Keratinocyte (primary cell): ENCODE data around the gene WDR83. TPM values are rescaled to one million over a fixed set of nuclear protein-coding genes. Genes with fewer than 3 reads are reported as not detected.

Experiments used
- DNase-seq: peaks from one replicate; pipeline ENCODE4 v3.0.0-alpha.2; 2011; ENCODE audit warnings: low read depth, missing footprints, low spot score
- FAIRE-seq: peaks from 2 replicates; lab custom pipeline; 2011; peaks lifted over from hg19 to GRCh38; lab: Jason Lieb, UNC
- H2AFZ ChIP-seq: 2 replicates; pipeline ENCODE4 v1.6.0; 2012; ENCODE audit warnings: low read length, control low read depth, inconsistent platforms; ENCODE audit not compliant: control insufficient read depth
- H3K27ac ChIP-seq: 2 replicates; pipeline ENCODE4 v1.5.1; 2011; ENCODE audit warnings: low read length; ENCODE audit not compliant: control insufficient read depth, insufficient read depth
- H3K27me3 ChIP-seq: 3 replicates; pipeline ENCODE4 v1.6.0; 2011; ENCODE audit warnings: low read length; ENCODE audit not compliant: control insufficient read depth, insufficient read depth; ENCODE audit errors: extremely low read depth
- H3K36me3 ChIP-seq, 2 experiments: 2 replicates in 1 of 2; 3 replicates in 1 of 2; pipeline ENCODE4 v1.5.1; 2011; ENCODE audit warnings: low read length in 2 of 2, mild to moderate bottlenecking in 1 of 2; ENCODE audit not compliant: control insufficient read depth in 2 of 2, insufficient read depth in 2 of 2; ENCODE audit errors: extremely low read depth in 1 of 2
- H3K4me1 ChIP-seq: 3 replicates; pipeline ENCODE4 v1.5.1; 2011; ENCODE audit warnings: low read length; ENCODE audit not compliant: control insufficient read depth, insufficient read depth; ENCODE audit errors: extremely low read depth
- H3K4me2 ChIP-seq: 3 replicates; pipeline ENCODE4 v1.6.0; 2011; ENCODE audit warnings: low read depth, low read length; ENCODE audit not compliant: control insufficient read depth, insufficient read depth; ENCODE audit errors: extremely low read depth
- H3K4me3 ChIP-seq, 3 experiments: fragments of 200-600 bp in 1 of 3; sonication (generic) in 1 of 3; 2 replicates in 2 of 3; 3 replicates in 1 of 3; pipeline ENCODE4 v1.5.1; 2011 to 2016; ENCODE audit warnings: low read length in 3 of 3, mild to moderate bottlenecking in 3 of 3, control low read depth in 2 of 3, inconsistent platforms in 1 of 3, low read depth in 1 of 3, mixed read lengths in 1 of 3, mixed run types in 1 of 3, moderate library complexity in 1 of 3; ENCODE audit not compliant: control insufficient read depth in 2 of 3, insufficient read depth in 2 of 3; ENCODE audit errors: extremely low read depth in 1 of 3
- H3K79me2 ChIP-seq: 2 replicates; pipeline ENCODE4 v1.6.0; 2012; ENCODE audit warnings: low read length; ENCODE audit not compliant: control insufficient read depth, insufficient read depth
- H3K9ac ChIP-seq: 3 replicates; pipeline ENCODE4 v1.6.0; 2011; ENCODE audit warnings: low read length; ENCODE audit not compliant: control insufficient read depth, insufficient read depth; ENCODE audit errors: extremely low read depth
- H3K9me1 ChIP-seq: 3 replicates; pipeline ENCODE4 v1.6.0; 2011; ENCODE audit warnings: low read length; ENCODE audit not compliant: control insufficient read depth, insufficient read depth; ENCODE audit errors: extremely low read depth
- H3K9me3 ChIP-seq: 2 replicates; pipeline ENCODE4 v1.5.1; 2012; ENCODE audit warnings: low read depth, low read length; ENCODE audit not compliant: control insufficient read depth
- H4K20me1 ChIP-seq: 3 replicates; pipeline ENCODE4 v1.6.0; 2011; ENCODE audit warnings: low read length; ENCODE audit not compliant: control insufficient read depth, insufficient read depth; ENCODE audit errors: extremely low read depth
- EZH2 ChIP-seq: IDR thresholded peaks from one replicate; pipeline ENCODE4 v1.6.1; 2012; ENCODE audit warnings: inconsistent platforms, mild to moderate bottlenecking, low read length, moderate library complexity
- dilution Hi-C: fragments of 300-500 bp; cut with MboI; formaldehyde crosslinking; loops from one replicate; pipeline ENCODE4 v1.7.0; 2020; ENCODE audit warnings: low sequenced_read_pairs; ENCODE audit not compliant: extremely low pct_ligation_motif_present
- polyA plus RNA-seq, 5 experiments: library from polyadenylated mRNA; depleted of rRNA in 3 of 5; stranded (reverse) in 3 of 5; stranded (forward) in 1 of 5; unstranded in 1 of 5; fragments of >200 nt; gene quantifications; 1 replicate in 1 of 5; 2 replicates in 3 of 5; 3 replicates in 1 of 5; pipeline versions ENCODE4 v1.2.1 to v1.2.3, GENCODE V29; 2011 to 2012; ENCODE audit warnings: missing spikeins in 2 of 5, low read depth in 1 of 5, low replicate concordance in 1 of 5
- small RNA-seq, 3 experiments: library from RNA; depleted of rRNA; stranded (forward); fragments of <200 nt; gene quantifications; one replicate each; pipeline ENCODE3, GENCODE V24; 2012; ENCODE audit warnings: low read depth in 3 of 3, low replicate concordance in 1 of 3; ENCODE audit not compliant: insufficient read length in 3 of 3
- TF ChIP-seq, protein P1 (sequence below), 3 experiments: IDR thresholded peaks in 1 of 3; conservative IDR thresholded peaks in 1 of 3; optimal IDR thresholded peaks in 1 of 3; 2 replicates in 2 of 3; 3 replicates in 1 of 3; pipeline versions ENCODE3 to v1.5.1; 2011; ENCODE audit warnings: low read length in 3 of 3, mild to moderate bottlenecking in 3 of 3, moderate library complexity in 2 of 3, control low read depth in 1 of 3, inconsistent platforms in 1 of 3; ENCODE audit not compliant: insufficient read depth in 2 of 3; ENCODE audit errors: extremely low read depth in 1 of 3

Gene WDR83
- polyA plus RNA-seq, 1 donor (not counting 4 experiments of a cell fraction or from before 2014, with no cell fraction given), result 3.8 TPM

DNA sequence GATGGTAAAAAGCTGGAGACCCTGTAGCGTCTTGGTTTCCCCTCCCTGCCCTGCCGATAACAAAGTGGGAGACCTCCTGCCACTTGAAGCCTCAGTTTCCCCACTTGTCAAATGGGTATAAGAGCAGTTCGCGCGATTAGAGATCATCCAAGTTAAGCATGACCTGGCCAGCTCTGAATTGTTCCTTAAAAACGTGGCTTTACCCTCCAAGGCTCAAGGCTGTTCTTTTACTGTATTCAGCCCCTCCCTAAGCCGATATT is 56.7 kb downstream of the WDR83 start:
- H3K79me2 ChIP-seq, result peaks cover 51% of the 10 kb centered on the region
- no peak for FAIRE-seq

DNA sequence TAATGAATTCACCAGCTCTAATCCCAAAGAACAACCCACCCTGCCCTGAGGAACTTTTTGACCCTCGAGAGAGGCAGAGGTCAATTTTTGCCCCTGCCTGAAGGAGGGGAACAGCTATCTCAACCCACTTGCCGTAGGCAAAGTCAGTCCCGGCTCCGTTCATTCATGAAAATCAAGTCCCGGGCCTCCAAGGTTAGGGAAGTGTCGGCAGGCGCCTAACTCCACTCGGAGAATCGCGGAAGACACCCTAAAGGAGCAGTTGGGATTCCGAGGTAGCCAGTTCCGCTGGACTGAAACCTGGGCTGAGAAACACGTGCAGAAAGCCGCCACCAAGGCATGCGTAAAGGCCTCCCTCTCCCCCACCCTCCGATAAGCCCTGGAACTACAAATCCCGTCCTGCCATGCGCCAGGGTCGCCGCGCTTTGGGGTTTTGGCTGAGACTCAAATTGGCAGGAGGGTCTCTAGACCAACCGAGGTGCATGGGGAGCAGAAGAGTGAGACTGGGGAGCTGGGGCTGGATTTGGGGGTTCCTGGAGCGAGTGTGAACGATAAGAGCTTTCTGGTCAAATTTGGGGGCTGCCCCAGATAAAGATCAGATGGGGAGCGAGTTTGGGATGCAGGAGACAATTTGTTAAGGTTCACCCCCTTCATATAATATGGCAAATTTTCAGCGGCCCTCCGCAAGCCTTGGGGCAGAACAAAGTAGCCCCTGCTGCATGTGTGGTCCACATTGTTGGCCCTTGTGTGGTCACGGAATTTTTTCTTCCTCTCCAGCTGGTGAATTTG is 57.2 kb downstream of the WDR83 start, which contains the start of gene TNPO2:
Gene TNPO2 (minus strand): TSS at position 292 of the 786 bp plus-strand sequence. CDS start 2,955 bp downstream, outside the sequence.
- peak within 1 kb of the TSS; percentile 93 for H3K27ac ChIP-seq
- peak within 1 kb of the TSS; percentile 84 for H3K4me2 ChIP-seq
- H3K4me1 ChIP-seq, result peaks cover 21% of the 10 kb centered on the region
- dilution Hi-C loops, result no loop called here
- H3K79me2 ChIP-seq, result peaks cover 48% of the 10 kb centered on the region
- FAIRE-seq, result peak; percentile 41
- peak within 1 kb of the TSS; percentile 34 for H2AFZ ChIP-seq
- H3K27me3 ChIP-seq, result no peaks in the 10 kb centered on the region
- H3K9me1 ChIP-seq, result no peaks in the 10 kb centered on the region
- DNase-seq, result no peak
- peak within 1 kb of the TSS; percentile 90 for H3K9ac ChIP-seq
- TF ChIP-seq, protein P1, sequence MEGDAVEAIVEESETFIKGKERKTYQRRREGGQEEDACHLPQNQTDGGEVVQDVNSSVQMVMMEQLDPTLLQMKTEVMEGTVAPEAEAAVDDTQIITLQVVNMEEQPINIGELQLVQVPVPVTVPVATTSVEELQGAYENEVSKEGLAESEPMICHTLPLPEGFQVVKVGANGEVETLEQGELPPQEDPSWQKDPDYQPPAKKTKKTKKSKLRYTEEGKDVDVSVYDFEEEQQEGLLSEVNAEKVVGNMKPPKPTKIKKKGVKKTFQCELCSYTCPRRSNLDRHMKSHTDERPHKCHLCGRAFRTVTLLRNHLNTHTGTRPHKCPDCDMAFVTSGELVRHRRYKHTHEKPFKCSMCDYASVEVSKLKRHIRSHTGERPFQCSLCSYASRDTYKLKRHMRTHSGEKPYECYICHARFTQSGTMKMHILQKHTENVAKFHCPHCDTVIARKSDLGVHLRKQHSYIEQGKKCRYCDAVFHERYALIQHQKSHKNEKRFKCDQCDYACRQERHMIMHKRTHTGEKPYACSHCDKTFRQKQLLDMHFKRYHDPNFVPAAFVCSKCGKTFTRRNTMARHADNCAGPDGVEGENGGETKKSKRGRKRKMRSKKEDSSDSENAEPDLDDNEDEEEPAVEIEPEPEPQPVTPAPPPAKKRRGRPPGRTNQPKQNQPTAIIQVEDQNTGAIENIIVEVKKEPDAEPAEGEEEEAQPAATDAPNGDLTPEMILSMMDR (optimal IDR thresholded peaks at IDR 0.05 in 1 of 3, IDR thresholded peaks at IDR 0.05 in 1 of 3, conservative IDR thresholded peaks at IDR 0.05 in 1 of 3; ENCODE audit: extremely low read depth in 1 of 3, insufficient read depth in 2 of 3, low read length in 3 of 3), result no peak
- TF ChIP-seq EZH2, result no peak
- peaks cover 5 to 18% of the 10 kb centered on the region in 2 experiments for H3K36me3 ChIP-seq
- H3K9me3 ChIP-seq, result no peaks in the 10 kb centered on the region
- peak within 1 kb of the TSS; percentile 77 to 92 (median 90) for H3K4me3 ChIP-seq
- peaks cover 5% of the 10 kb centered on the region for H4K20me1 ChIP-seq

More for the DNA sequence above, 56.7 kb downstream of the WDR83 start:
- Histone ChIP-seq H2AFZ (peak overlapping the region; percentile 17), H3K9ac (peak overlapping the region; percentile 90), H3K4me2 (peak overlapping the region; percentile 84), H3K27ac (peak overlapping the region; percentile 93), H3K27me3 (no peaks in the 10 kb centered on the region), H3K9me1 (no peaks in the 10 kb centered on the region), H4K20me1 (peaks cover 6% of the 10 kb centered on the region), H3K4me1 (peaks cover 24% of the 10 kb centered on the region), H3K9me3 (no peaks in the 10 kb centered on the region), H3K4me3 (peak overlapping the region; percentile 77 to 92 (median 90)), H3K36me3 (peaks cover 7 to 14% of the 10 kb centered on the region in 2 experiments)
- no peak for TF ChIP-seq EZH2
- TF ChIP-seq, protein P1 (optimal IDR thresholded peaks at IDR 0.05 in 1 of 3, IDR thresholded peaks at IDR 0.05 in 1 of 3, conservative IDR thresholded peaks at IDR 0.05 in 1 of 3; ENCODE audit: extremely low read depth in 1 of 3, insufficient read depth in 2 of 3, low read length in 3 of 3), result no peak
- dilution Hi-C loops, result no loop called here
- DNase-seq, result no peak

Small RNA genes within 50 kb of the gene (small RNA-seq; reads per million reads assigned to genes)
- gene SNORD41, result 1.7 to 13.3 (median 4.3) reads per million in 3 experiments

Other genes with a start within 250 kb of the WDR83 start
- 1.8 to 3.1 TPM (median 2.4 TPM) in 3 replicates for gene ZNF443, start 225.8 kb upstream of the WDR83 start, polyA plus RNA-seq
- 0.62 to 0.98 TPM (median 0.75 TPM) in 3 replicates for gene ZNF709, start 182.0 kb upstream of the WDR83 start, polyA plus RNA-seq
- gene ZNF564, start 115.3 kb upstream of the WDR83 start, polyA plus RNA-seq, result 2.0 to 3.5 TPM (median 2.5 TPM) in 3 replicates
- 2.7 to 3.2 TPM (median 3.2 TPM) in 3 replicates for gene ZNF490, start 56.0 kb upstream of the WDR83 start, polyA plus RNA-seq
- 8.1 to 11.5 TPM (median 10.3 TPM) in 3 replicates for gene ZNF791, start 55.9 kb upstream of the WDR83 start, polyA plus RNA-seq
- 17.0 to 30.1 TPM (median 21.1 TPM) in 3 replicates for gene MAN2B1, start 65 bp upstream of the WDR83 start, polyA plus RNA-seq
- 36.5 to 45.0 TPM (median 37.2 TPM) in 3 replicates for gene DHPS, start 15.1 kb downstream of the WDR83 start, polyA plus RNA-seq
- gene GNG14, start 21.2 kb downstream of the WDR83 start, polyA plus RNA-seq, result not detected in 3 replicates
- gene FBXW9, start 29.8 kb downstream of the WDR83 start, polyA plus RNA-seq, result 5.6 to 11.2 TPM (median 8.1 TPM) in 3 replicates
- 75.3 to 115 TPM (median 105 TPM) in 3 replicates for gene TNPO2, start 57.1 kb downstream of the WDR83 start, polyA plus RNA-seq
- 148 to 170 TPM (median 153 TPM) in 3 replicates for gene TRIR, start 67.9 kb downstream of the WDR83 start, polyA plus RNA-seq
- 104 to 173 TPM (median 138 TPM) in 3 replicates for gene GET3, start 70.7 kb downstream of the WDR83 start, polyA plus RNA-seq
- 0.03 TPM in 1 of 3 replicates, not detected in the others for gene BEST2, start 85.0 kb downstream of the WDR83 start, polyA plus RNA-seq
- 19.0 to 27.4 TPM (median 21.9 TPM) in 3 replicates for gene HOOK2, start 108.7 kb downstream of the WDR83 start, polyA plus RNA-seq
- gene JUNB, start 124.7 kb downstream of the WDR83 start, polyA plus RNA-seq, result 34.9 to 85.1 TPM (median 40.8 TPM) in 3 replicates
- 119 to 301 TPM (median 154 TPM) in 3 replicates for gene PRDX2, start 135.0 kb downstream of the WDR83 start, polyA plus RNA-seq
- 0.41 to 6.6 TPM (median 2.9 TPM) in 3 replicates for gene THSD8, start 135.3 kb downstream of the WDR83 start, polyA plus RNA-seq
- 12.7 to 32.5 TPM (median 19.7 TPM) in 3 replicates for gene RNASEH2A, start 139.8 kb downstream of the WDR83 start, polyA plus RNA-seq
- not detected in 3 replicates for gene RTBDN, start 167.8 kb downstream of the WDR83 start, polyA plus RNA-seq
- 0.09 to 0.13 TPM (median 0.11 TPM) in 3 replicates for gene MAST1, start 171.7 kb downstream of the WDR83 start, polyA plus RNA-seq
- gene DNASE2, start 214.6 kb downstream of the WDR83 start, polyA plus RNA-seq, result 23.5 to 38.3 TPM (median 27.2 TPM) in 3 replicates
- gene KLF1, start 220.4 kb downstream of the WDR83 start, polyA plus RNA-seq, result not detected in 3 replicates
- 9.9 to 16.8 TPM (median 11.5 TPM) in 3 replicates for gene GCDH, start 224.4 kb downstream of the WDR83 start, polyA plus RNA-seq